ENCODE results near the gene PPP6R2.

Gene PPP6R2, protein sequence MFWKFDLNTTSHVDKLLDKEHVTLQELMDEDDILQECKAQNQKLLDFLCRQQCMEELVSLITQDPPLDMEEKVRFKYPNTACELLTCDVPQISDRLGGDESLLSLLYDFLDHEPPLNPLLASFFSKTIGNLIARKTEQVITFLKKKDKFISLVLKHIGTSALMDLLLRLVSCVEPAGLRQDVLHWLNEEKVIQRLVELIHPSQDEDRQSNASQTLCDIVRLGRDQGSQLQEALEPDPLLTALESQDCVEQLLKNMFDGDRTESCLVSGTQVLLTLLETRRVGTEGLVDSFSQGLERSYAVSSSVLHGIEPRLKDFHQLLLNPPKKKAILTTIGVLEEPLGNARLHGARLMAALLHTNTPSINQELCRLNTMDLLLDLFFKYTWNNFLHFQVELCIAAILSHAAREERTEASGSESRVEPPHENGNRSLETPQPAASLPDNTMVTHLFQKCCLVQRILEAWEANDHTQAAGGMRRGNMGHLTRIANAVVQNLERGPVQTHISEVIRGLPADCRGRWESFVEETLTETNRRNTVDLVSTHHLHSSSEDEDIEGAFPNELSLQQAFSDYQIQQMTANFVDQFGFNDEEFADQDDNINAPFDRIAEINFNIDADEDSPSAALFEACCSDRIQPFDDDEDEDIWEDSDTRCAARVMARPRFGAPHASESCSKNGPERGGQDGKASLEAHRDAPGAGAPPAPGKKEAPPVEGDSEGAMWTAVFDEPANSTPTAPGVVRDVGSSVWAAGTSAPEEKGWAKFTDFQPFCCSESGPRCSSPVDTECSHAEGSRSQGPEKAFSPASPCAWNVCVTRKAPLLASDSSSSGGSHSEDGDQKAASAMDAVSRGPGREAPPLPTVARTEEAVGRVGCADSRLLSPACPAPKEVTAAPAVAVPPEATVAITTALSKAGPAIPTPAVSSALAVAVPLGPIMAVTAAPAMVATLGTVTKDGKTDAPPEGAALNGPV

DNA sequence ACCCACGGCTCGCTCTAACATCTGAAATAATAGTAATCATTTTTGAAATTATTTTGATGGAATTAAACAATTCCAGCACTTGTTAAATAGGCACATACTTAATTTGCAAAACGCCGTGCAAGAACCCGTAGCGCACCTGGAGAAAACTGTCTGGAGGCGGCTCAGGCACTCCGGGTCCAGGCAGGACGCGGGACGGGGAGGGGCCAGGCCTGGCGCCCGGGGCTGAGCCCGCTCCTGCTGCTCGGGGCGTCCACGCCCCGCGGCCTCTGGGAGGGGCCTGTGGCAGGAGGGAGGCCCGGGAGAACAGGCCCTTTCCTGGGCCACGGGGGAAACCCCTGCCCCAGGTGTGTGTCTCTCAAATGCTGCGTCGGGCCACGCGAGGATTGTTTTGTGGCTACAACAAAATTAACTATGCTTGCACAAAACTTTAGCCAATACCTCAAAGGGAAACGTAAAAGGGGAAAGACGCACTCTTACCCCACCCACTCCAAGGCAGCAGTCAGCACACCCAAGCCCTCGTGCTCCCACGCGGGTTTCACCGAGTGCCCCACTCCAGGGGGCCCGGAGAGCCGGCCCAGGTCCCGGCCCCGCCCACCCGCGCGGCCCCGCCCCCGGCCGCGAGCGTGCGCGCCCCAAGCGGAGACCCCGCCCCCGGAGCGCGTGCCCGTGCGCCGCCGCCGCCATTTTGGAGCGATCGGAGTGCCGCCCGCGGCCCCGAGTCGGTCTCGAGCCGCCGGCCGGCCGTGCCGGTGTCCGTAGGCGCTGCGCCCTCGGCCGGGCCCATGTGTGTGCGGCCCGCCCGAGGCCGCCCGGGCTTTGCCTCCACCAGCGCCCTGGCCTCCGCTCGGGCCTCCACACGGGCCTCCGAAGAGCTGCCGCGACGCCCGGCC lies at the start of gene PPP6R2:
TSS of gene PPP6R2 (plus strand) at position 677 of the 890 bp plus-strand sequence. CDS start 50,582 bp downstream, outside the sequence.
- Histone ChIP-seq H3K4me2 (ENCODE audit: low read length) (peak within 1 kb of the TSS; percentile 99), H3K36me3 (ENCODE audit: control insufficient read depth, low read length) (peaks cover 26% of the 10 kb centered on the region), H3K27ac (ENCODE audit: low read depth, low read length) (peak within 1 kb of the TSS; percentile 98), H3K9me3 (ENCODE audit: control insufficient read depth, insufficient read depth, low read length) (peaks cover 14% of the 10 kb centered on the region; the same call in 1 of the 2 replicates), H3K27me3 (ENCODE audit: control insufficient read depth, low read length) (no peaks in the 10 kb centered on the region), H4K20me1 (ENCODE audit: control insufficient read depth, insufficient read depth, low read depth, low read length) (no peaks in the 10 kb centered on the region), H3F3A (ENCODE audit: control insufficient read depth, insufficient read depth) (peaks cover 45% of the 10 kb centered on the region), H3K9me2 (replicated peaks; ENCODE audit: control insufficient read depth, low read length) (no peaks in the 10 kb centered on the region), H3K4me1 (ENCODE audit: control insufficient read depth, low read length) (peaks cover 51% of the 10 kb centered on the region), H3K79me2 (ENCODE audit: control insufficient read depth, low read length) (peaks cover 52% of the 10 kb centered on the region), H3K4me3 (ENCODE audit: low read length) (peak within 1 kb of the TSS; percentile 88)
- TF ChIP-seq, protein P1, sequence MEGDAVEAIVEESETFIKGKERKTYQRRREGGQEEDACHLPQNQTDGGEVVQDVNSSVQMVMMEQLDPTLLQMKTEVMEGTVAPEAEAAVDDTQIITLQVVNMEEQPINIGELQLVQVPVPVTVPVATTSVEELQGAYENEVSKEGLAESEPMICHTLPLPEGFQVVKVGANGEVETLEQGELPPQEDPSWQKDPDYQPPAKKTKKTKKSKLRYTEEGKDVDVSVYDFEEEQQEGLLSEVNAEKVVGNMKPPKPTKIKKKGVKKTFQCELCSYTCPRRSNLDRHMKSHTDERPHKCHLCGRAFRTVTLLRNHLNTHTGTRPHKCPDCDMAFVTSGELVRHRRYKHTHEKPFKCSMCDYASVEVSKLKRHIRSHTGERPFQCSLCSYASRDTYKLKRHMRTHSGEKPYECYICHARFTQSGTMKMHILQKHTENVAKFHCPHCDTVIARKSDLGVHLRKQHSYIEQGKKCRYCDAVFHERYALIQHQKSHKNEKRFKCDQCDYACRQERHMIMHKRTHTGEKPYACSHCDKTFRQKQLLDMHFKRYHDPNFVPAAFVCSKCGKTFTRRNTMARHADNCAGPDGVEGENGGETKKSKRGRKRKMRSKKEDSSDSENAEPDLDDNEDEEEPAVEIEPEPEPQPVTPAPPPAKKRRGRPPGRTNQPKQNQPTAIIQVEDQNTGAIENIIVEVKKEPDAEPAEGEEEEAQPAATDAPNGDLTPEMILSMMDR (IDR thresholded peaks at IDR 0.05; ENCODE audit: low read depth, low read length, poor library complexity, severe bottlenecking), result peak; percentile 7
- TF ChIP-seq EZH2phosphoT487 (IDR thresholded peaks at IDR 0.05; ENCODE audit: borderline replicate concordance, low read length), result no peak

DNA sequence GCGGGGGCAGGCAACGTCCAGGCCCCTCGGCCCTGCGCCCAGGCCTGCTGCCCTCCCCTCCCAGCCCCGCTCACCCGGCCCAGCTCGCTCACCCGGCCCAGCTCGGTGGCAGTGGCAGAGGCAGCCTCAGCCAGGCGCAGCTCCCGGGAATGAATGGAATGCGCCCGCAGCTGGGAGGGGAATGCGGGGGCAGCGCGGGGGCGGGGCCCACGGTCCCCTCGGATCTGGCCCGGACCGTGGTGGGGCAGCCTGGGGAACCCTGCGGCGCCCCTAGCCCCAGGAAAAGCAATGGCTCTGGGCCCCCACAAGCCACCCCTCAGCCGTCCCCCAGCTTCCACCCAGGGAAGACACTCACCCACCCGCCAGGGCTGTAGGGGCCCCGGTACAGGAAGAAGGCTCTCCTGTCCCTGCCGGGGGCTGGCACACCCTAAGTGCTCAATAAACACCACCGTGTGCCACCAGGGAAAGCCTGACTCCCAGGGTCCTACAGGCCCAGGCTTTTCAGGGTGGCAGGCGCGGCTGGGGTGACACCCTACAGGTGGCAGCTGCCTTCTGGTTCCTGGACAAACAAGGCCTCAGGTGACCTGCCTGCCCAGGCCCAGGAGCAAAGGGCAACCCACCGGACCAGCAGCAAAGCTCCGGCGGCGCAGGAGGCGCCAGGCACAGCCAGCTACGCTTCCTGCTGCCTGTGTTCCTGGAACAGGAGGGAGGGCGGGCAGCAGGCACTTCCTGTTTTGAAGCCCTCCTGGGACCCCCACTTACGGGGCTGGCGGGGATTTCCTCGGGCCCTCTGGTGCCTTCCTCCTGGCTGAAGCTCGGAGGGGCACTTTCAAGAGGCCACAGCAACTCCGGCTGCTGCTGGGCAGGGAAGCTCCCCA lies 49.4 kb upstream of the PPP6R2 start:
- H4K20me1 ChIP-seq (ENCODE audit: control insufficient read depth, insufficient read depth, low read depth, low read length), result peaks cover 14% of the 10 kb centered on the region
- peaks cover 47% of the 10 kb centered on the region for H3K36me3 ChIP-seq (ENCODE audit: control insufficient read depth, low read length)
- H3K4me2 ChIP-seq (ENCODE audit: low read length), result peak overlapping the region; percentile 81
- no peaks in the 10 kb centered on the region for H3K27me3 ChIP-seq (ENCODE audit: control insufficient read depth, low read length)
- no peaks in the 10 kb centered on the region for H3K9me3 ChIP-seq (ENCODE audit: control insufficient read depth, insufficient read depth, low read length)
- H3F3A ChIP-seq (ENCODE audit: control insufficient read depth, insufficient read depth), result peaks cover 13% of the 10 kb centered on the region
- peak overlapping the region; percentile 62 for H3K4me3 ChIP-seq (ENCODE audit: low read length)
- no peaks in the 10 kb centered on the region for H3K9me2 ChIP-seq (replicated peaks; ENCODE audit: control insufficient read depth, low read length)
- peaks cover 95% of the 10 kb centered on the region for H3K79me2 ChIP-seq (ENCODE audit: control insufficient read depth, low read length)
- no peak for TF ChIP-seq EZH2phosphoT487 (IDR thresholded peaks at IDR 0.05; ENCODE audit: borderline replicate concordance, low read length)
- TF ChIP-seq, protein P1 (IDR thresholded peaks at IDR 0.05; ENCODE audit: low read depth, low read length, poor library complexity, severe bottlenecking), result no peak
- peaks cover 74% of the 10 kb centered on the region for H3K4me1 ChIP-seq (ENCODE audit: control insufficient read depth, low read length)
- peak overlapping the region; percentile 70 for H3K27ac ChIP-seq (ENCODE audit: low read depth, low read length)

DNA sequence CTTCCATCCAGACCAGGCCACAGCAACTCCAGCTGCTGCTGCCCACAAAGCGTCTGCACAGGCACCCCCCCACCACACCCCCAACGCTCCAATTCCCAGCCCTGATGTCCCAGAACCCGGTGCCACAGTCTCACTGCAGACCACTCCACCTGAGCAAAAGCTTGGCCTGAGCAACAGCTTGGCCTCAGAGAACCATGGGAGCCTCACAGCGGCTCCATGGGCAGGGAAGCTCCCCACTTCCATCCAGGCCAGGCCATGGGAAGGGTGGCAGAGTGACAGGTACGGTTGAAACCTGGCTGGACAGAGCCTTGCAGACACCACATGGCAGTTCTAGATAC lies 48.8 kb upstream of the PPP6R2 start:
- TF ChIP-seq EZH2phosphoT487 (IDR thresholded peaks at IDR 0.05; ENCODE audit: borderline replicate concordance, low read length), result no peak
- TF ChIP-seq, protein P1 (IDR thresholded peaks at IDR 0.05; ENCODE audit: low read depth, low read length, poor library complexity, severe bottlenecking), result no peak
- Histone ChIP-seq H3K27me3 (ENCODE audit: control insufficient read depth, low read length) (no peaks in the 10 kb centered on the region), H3K4me2 (ENCODE audit: low read length) (peak overlapping the region; percentile 81), H3K27ac (ENCODE audit: low read depth, low read length) (peak overlapping the region; percentile 70), H3K36me3 (ENCODE audit: control insufficient read depth, low read length) (peaks cover 41% of the 10 kb centered on the region), H3K9me3 (ENCODE audit: control insufficient read depth, insufficient read depth, low read length) (no peaks in the 10 kb centered on the region), H3K79me2 (ENCODE audit: control insufficient read depth, low read length) (peaks cover 96% of the 10 kb centered on the region), H3K9me2 (replicated peaks; ENCODE audit: control insufficient read depth, low read length) (no peaks in the 10 kb centered on the region), H3K4me3 (ENCODE audit: low read length) (peak overlapping the region; percentile 62), H4K20me1 (ENCODE audit: control insufficient read depth, insufficient read depth, low read depth, low read length) (peaks cover 14% of the 10 kb centered on the region), H3K4me1 (ENCODE audit: control insufficient read depth, low read length) (peaks cover 79% of the 10 kb centered on the region), H3F3A (ENCODE audit: control insufficient read depth, insufficient read depth) (peaks cover 13% of the 10 kb centered on the region)

Measured in DOHH2 (cell line).